ENCODE data around the gene NOL4. TPM values are rescaled to one million over a fixed set of nuclear protein-coding genes. Genes with fewer than 3 reads are reported as not detected.

Gene NOL4
- total RNA-seq, 2 experiments from 2014 or later = 0.27 to 0.47 TPM

GRCh38 chr18:34223893-34224422 lies 755 bp downstream of the NOL4 start:
- Histone ChIP-seq H3K27ac (ENCODE audit: low read depth, low read length, poor library complexity, severe bottlenecking) (no peak overlapping the region), H3K9me2 (ENCODE audit: insufficient read depth, low read length) (no peaks in the 10 kb centered on the region), H4K20me1 (ENCODE audit: insufficient read depth, low read length) (no peaks in the 10 kb centered on the region), H3K4me1 (ENCODE audit: insufficient read depth, low read length, poor library complexity, severe bottlenecking) (no peaks in the 10 kb centered on the region), H3K36me3 (ENCODE audit: insufficient read depth, low read length) (no peaks in the 10 kb centered on the region), H2AFZ (ENCODE audit: low read length) (no peak overlapping the region), H3K4me2 (ENCODE audit: low read length) (no peak overlapping the region), H3K79me2 (ENCODE audit: insufficient read depth, low read depth, low read length) (no peaks in the 10 kb centered on the region), H3K4me3 (ENCODE audit: low read depth, low read length, poor library complexity, severe bottlenecking) (no peak overlapping the region), H3K9me3 (ENCODE audit: low read length) (no peaks in the 10 kb centered on the region)
- intact Hi-C loops (cut with micrococcal nuclease; ENCODE audit: unreplicated experiment) = no loop called here
- no peak for DNase-seq (ENCODE audit: low spot score)
- TF ChIP-seq, protein P1, sequence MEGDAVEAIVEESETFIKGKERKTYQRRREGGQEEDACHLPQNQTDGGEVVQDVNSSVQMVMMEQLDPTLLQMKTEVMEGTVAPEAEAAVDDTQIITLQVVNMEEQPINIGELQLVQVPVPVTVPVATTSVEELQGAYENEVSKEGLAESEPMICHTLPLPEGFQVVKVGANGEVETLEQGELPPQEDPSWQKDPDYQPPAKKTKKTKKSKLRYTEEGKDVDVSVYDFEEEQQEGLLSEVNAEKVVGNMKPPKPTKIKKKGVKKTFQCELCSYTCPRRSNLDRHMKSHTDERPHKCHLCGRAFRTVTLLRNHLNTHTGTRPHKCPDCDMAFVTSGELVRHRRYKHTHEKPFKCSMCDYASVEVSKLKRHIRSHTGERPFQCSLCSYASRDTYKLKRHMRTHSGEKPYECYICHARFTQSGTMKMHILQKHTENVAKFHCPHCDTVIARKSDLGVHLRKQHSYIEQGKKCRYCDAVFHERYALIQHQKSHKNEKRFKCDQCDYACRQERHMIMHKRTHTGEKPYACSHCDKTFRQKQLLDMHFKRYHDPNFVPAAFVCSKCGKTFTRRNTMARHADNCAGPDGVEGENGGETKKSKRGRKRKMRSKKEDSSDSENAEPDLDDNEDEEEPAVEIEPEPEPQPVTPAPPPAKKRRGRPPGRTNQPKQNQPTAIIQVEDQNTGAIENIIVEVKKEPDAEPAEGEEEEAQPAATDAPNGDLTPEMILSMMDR (conservative IDR thresholded peaks at IDR 0.05; ENCODE audit: low read length) = no peak
- no peak for TF ChIP-seq EZH2phosphoT487 (IDR thresholded peaks at IDR 0.05; ENCODE audit: borderline replicate concordance, low read depth, low read length)
- BruUV-seq (replicated peaks) = no TSS peak
- POLR2A ChIA-PET = no interaction called here
- CTCF ChIA-PET (ENCODE audit: unreplicated experiment) = no interaction called here

GRCh38 chr18:34223164-34223892 lies 1.4 kb downstream of the NOL4 start:
- no peak overlapping the region for H2AFZ ChIP-seq (ENCODE audit: low read length)
- no peaks in the 10 kb centered on the region for H3K9me2 ChIP-seq (ENCODE audit: insufficient read depth, low read length)
- H3K4me3 ChIP-seq (ENCODE audit: low read depth, low read length, poor library complexity, severe bottlenecking) = no peak overlapping the region
- DNase-seq (ENCODE audit: low spot score) = no peak
- POLR2A ChIA-PET = no interaction called here
- no peaks in the 10 kb centered on the region for H3K9me3 ChIP-seq (ENCODE audit: low read length)
- no TSS peak for BruUV-seq (replicated peaks)
- no peaks in the 10 kb centered on the region for H3K4me1 ChIP-seq (ENCODE audit: insufficient read depth, low read length, poor library complexity, severe bottlenecking)
- CTCF ChIA-PET (ENCODE audit: unreplicated experiment) = no interaction called here
- H3K79me2 ChIP-seq (ENCODE audit: insufficient read depth, low read depth, low read length) = no peaks in the 10 kb centered on the region
- TF ChIP-seq, protein P1 (conservative IDR thresholded peaks at IDR 0.05; ENCODE audit: low read length) = no peak
- TF ChIP-seq EZH2phosphoT487 (IDR thresholded peaks at IDR 0.05; ENCODE audit: borderline replicate concordance, low read depth, low read length) = no peak
- no peaks in the 10 kb centered on the region for H3K36me3 ChIP-seq (ENCODE audit: insufficient read depth, low read length)
- intact Hi-C loops (cut with micrococcal nuclease; ENCODE audit: unreplicated experiment) = no loop called here
- H3K27ac ChIP-seq (ENCODE audit: low read depth, low read length, poor library complexity, severe bottlenecking) = no peak overlapping the region
- H3K4me2 ChIP-seq (ENCODE audit: low read length) = no peak overlapping the region
- no peaks in the 10 kb centered on the region for H4K20me1 ChIP-seq (ENCODE audit: insufficient read depth, low read length)
